Body of pancreas (tissue), 4 donors: ENCODE measurements around the gene SLC39A8.

Experiments used
- POLR2A ChIP-seq, 3 donors: fragments of 450-650 bp; IDR thresholded peaks; one replicate each; pipeline ENCODE4 v1.6.1; 2016; ENCODE audit warnings: antibody characterized with exemption in 3 of 3, mild to moderate bottlenecking in 2 of 3
- TF ChIP-seq, protein P1 (sequence below), 7 experiments: fragments of 450-650 bp in 4 of 7; fragments of 200-600 bp in 3 of 7; sonication (generic) in 3 of 7; IDR thresholded peaks; one replicate each; pipeline ENCODE4 v1.5.1; 2016 to 2019; ENCODE audit warnings: antibody characterized with exemption in 7 of 7

DNA sequence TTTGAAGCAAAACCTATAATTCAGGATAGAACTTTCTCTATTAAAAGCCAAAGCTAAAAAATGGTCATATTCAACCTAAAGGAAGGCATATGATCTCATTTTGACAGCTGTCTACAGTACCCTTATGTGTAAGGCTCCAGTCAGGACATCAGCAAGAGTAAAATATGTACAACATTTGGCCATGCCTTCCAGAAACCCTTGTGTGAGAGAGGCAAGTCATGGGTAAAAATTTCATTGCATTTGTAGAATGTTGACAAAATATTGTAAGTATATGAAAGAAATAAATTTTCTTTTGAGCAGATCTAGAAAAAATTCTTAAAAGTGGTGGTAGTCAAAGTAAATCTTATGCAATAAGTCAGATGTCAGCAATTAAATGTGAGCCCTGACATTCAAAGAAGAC, 132.3 kb downstream of the SLC39A8 start:
- TF ChIP-seq, protein P1, sequence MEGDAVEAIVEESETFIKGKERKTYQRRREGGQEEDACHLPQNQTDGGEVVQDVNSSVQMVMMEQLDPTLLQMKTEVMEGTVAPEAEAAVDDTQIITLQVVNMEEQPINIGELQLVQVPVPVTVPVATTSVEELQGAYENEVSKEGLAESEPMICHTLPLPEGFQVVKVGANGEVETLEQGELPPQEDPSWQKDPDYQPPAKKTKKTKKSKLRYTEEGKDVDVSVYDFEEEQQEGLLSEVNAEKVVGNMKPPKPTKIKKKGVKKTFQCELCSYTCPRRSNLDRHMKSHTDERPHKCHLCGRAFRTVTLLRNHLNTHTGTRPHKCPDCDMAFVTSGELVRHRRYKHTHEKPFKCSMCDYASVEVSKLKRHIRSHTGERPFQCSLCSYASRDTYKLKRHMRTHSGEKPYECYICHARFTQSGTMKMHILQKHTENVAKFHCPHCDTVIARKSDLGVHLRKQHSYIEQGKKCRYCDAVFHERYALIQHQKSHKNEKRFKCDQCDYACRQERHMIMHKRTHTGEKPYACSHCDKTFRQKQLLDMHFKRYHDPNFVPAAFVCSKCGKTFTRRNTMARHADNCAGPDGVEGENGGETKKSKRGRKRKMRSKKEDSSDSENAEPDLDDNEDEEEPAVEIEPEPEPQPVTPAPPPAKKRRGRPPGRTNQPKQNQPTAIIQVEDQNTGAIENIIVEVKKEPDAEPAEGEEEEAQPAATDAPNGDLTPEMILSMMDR (IDR thresholded peaks at IDR 0.05): no peak
- no peak for TF ChIP-seq POLR2A (IDR thresholded peaks at IDR 0.05)
